ENCODE measurements around the gene HK3. TPM values are rescaled to one million over a fixed set of nuclear protein-coding genes. Genes with fewer than 3 reads are reported as not detected.

Gene HK3
- total and polyA plus RNA-seq, 4 experiments from 2014 or later: 1.5 to 3.1 TPM; not detected in 2

DNA sequence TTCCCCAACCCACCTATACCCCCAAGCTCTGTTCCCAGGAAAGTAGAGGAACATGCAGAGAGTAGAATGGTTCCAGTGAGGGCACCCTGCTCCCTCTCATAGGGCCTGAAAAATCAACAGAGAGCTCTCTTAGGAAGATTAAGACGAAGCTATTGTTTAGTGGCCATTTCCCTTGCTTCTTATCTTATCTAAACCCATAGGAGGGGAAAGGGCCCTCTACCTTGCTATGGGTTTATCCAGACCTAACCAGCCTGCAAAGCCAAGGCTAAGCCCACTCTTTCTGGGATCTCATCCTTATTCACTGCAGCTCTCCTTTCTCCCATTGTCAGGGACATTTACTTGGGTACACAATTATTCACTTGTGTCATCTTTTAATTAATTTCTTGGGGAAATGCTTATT lies 39.3 kb upstream of the HK3 start:
- H3K27me3 ChIP-seq (ENCODE audit: insufficient read depth, low read length): no peaks in the 10 kb centered on the region
- H3K9me3 ChIP-seq (ENCODE audit: control insufficient read depth in 1 of 2, low read length in 2 of 2): no peaks in the 10 kb centered on the region
- H3K4me3 ChIP-seq (ENCODE audit: low read length in 2 of 2): no peak overlapping the region
- H3K27ac ChIP-seq (ENCODE audit: low read depth, low read length): no peak overlapping the region
- no peaks in the 10 kb centered on the region for H3K9me3 Mint-ChIP-seq
- H3K36me3 Mint-ChIP-seq: peaks cover 7 to 53% of the 10 kb centered on the region in 2 donors
- H3K27ac Mint-ChIP-seq: peak overlapping the region in 1 of 7 donors; percentile 38
- CTCF ChIA-PET (ENCODE audit: partially characterized antibody): no interaction called here
- no peak overlapping the region for H3K4me3 Mint-ChIP-seq
- peaks cover 14% of the 10 kb centered on the region for H3K36me3 ChIP-seq (ENCODE audit: insufficient read depth, low read length)
- peaks cover 0 to 9% (median 2%) of the 10 kb centered on the region in 4 donors for H3K4me1 Mint-ChIP-seq
- no peaks in the 10 kb centered on the region for H3K4me1 ChIP-seq (ENCODE audit: insufficient read depth, low read length)
- POLR2A ChIA-PET (ENCODE audit: partially characterized antibody): no interaction called here
- DNase-seq: no peak
- intact Hi-C loops (cut with micrococcal nuclease): no loop called here
- no peaks in the 10 kb centered on the region for H3K27me3 Mint-ChIP-seq

GRCh38 chr5:176935017-176935416 lies 35.9 kb upstream of the HK3 start:
- no peak for DNase-seq
- no peak overlapping the region for H3K4me3 Mint-ChIP-seq
- no peaks in the 10 kb centered on the region for H3K9me3 ChIP-seq (ENCODE audit: control insufficient read depth in 1 of 2, low read length in 2 of 2)
- H3K27ac Mint-ChIP-seq: peak overlapping the region in 1 of 7 donors; percentile 50
- H3K4me3 ChIP-seq (ENCODE audit: low read length in 2 of 2): no peak overlapping the region
- no peak overlapping the region for H3K27ac ChIP-seq (ENCODE audit: low read depth, low read length)
- peaks cover 16 to 57% of the 10 kb centered on the region in 2 donors for H3K36me3 Mint-ChIP-seq
- peaks cover 7 to 17% (median 13%) of the 10 kb centered on the region in 4 donors for H3K4me1 Mint-ChIP-seq
- no peaks in the 10 kb centered on the region for H3K27me3 ChIP-seq (ENCODE audit: insufficient read depth, low read length)
- ChIA-PET POLR2A (ENCODE audit: partially characterized antibody) (no interaction called here), CTCF (ENCODE audit: partially characterized antibody) (interaction anchor here (0.6 kb wide), 1 partner anchor 46 kb away, joined by 3 read pairs; no protein-coding TSS in a partner anchor)
- no peaks in the 10 kb centered on the region for H3K27me3 Mint-ChIP-seq
- H3K4me1 ChIP-seq (ENCODE audit: insufficient read depth, low read length): peaks cover 7% of the 10 kb centered on the region
- intact Hi-C loops (cut with micrococcal nuclease): no loop called here
- no peaks in the 10 kb centered on the region for H3K9me3 Mint-ChIP-seq
- peaks cover 4% of the 10 kb centered on the region for H3K36me3 ChIP-seq (ENCODE audit: insufficient read depth, low read length)

DNA sequence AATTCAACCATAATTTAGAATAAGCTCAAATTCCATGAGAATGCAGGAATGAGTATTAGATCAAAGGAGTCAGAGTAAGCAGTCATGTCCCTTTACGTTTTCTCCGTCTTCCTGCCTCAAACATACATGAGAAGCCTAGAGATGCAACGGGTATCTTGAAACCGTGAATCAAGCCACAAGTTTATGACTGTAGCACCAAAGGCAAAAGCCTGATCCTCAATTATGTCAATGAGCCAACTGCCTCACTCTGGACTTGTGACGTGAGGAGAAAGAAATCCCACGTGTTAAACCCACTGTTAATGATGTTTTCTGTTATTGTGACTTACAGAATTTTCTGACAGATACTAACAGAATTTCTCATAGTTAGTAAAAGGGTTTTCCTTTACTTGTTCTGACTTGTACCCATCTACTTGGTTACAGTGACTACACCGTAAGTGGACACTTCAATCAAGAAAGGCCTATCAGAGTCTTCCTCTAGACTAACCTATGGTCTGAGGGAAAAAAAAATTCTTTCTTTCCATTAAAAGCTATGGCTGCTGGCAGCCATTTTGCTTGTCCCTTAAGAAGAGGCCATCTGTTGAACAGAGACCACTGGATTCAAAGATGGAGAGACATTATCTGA lies 35.3 kb upstream of the HK3 start:
- Mint-ChIP-seq H3K4me1 (peaks cover 10 to 20% (median 18%) of the 10 kb centered on the region in 4 donors), H3K27ac (peak overlapping the region in 1 of 7 donors; percentile 50), H3K36me3 (peaks cover 16 to 52% of the 10 kb centered on the region in 2 donors), H3K4me3 (no peak overlapping the region), H3K27me3 (no peaks in the 10 kb centered on the region), H3K9me3 (no peaks in the 10 kb centered on the region)
- CTCF ChIA-PET (ENCODE audit: partially characterized antibody): interaction anchor here (0.6 kb wide), 1 partner anchor 47 kb away, joined by 3 read pairs; no protein-coding TSS in a partner anchor
- intact Hi-C loops (cut with micrococcal nuclease): no loop called here
- H3K9me3 ChIP-seq (ENCODE audit: control insufficient read depth in 1 of 2, low read length in 2 of 2): no peaks in the 10 kb centered on the region
- H3K27ac ChIP-seq (ENCODE audit: low read depth, low read length): no peak overlapping the region
- no peak overlapping the region for H3K4me3 ChIP-seq (ENCODE audit: low read length in 2 of 2)
- DNase-seq: no peak
- H3K27me3 ChIP-seq (ENCODE audit: insufficient read depth, low read length): no peaks in the 10 kb centered on the region
- H3K4me1 ChIP-seq (ENCODE audit: insufficient read depth, low read length): peaks cover 13% of the 10 kb centered on the region
- POLR2A ChIA-PET (ENCODE audit: partially characterized antibody): no interaction called here
- peaks cover 4% of the 10 kb centered on the region for H3K36me3 ChIP-seq (ENCODE audit: insufficient read depth, low read length)

DNA sequence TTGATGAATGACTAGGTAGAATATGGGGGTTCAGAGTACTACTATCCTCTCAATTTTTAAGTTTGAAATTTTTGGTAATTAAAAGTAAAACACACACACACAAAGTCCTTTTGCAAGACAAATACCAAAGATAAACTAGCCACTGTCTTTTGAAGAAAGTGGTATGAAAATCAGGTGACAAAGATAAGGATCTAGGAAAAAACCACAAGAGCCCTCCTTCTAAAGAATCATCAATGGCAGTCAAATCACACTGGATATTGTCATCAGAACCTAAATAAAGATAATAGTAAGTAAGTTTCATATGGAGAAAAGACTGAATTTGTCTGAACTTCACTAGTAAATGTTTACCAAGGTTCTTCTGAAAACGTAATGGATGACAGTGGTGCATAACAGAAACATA lies 30.5 kb upstream of the HK3 start:
- H3K36me3 Mint-ChIP-seq: peaks cover 16 to 47% of the 10 kb centered on the region in 2 donors

DNA sequence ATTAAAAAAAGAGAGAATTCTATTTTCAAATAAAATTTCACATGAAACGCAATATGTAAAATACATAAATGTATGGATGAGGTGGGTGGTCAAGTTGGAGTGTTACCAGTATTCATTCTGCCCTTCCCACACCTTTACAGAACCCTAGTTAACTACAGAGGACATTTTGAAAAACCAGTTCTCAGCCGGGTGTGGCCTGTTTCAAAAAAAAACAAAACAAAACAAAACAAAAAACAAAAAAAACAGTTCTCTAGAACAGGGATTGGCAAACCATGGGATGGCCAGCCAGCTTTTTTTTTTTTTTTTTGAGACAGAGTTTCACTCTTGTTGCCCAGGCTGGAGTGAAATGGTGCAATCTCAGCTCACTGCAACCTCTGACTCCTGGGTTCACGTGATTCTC lies 28.4 kb upstream of the HK3 start:
- intact Hi-C loops (cut with micrococcal nuclease): no loop called here
- Mint-ChIP-seq H3K4me1 (peaks cover 11 to 21% (median 15%) of the 10 kb centered on the region in 4 donors), H3K4me3 (no peak overlapping the region)

More for the DNA sequence above, 30.5 kb upstream of the HK3 start:
- H3K9me3 ChIP-seq (ENCODE audit: control insufficient read depth in 1 of 2, low read length in 2 of 2): no peaks in the 10 kb centered on the region
- H3K4me3 Mint-ChIP-seq: no peak overlapping the region
- no peak overlapping the region for H3K27ac ChIP-seq (ENCODE audit: low read depth, low read length)
- H3K4me1 ChIP-seq (ENCODE audit: insufficient read depth, low read length): peaks cover 14% of the 10 kb centered on the region
- H3K4me1 Mint-ChIP-seq: peaks cover 9 to 21% (median 15%) of the 10 kb centered on the region in 4 donors
- intact Hi-C loops (cut with micrococcal nuclease): no loop called here
- H3K27me3 Mint-ChIP-seq: no peaks in the 10 kb centered on the region
- H3K9me3 Mint-ChIP-seq: no peaks in the 10 kb centered on the region
- no peak overlapping the region for H3K27ac Mint-ChIP-seq
- H3K27me3 ChIP-seq (ENCODE audit: insufficient read depth, low read length): no peaks in the 10 kb centered on the region
- H3K36me3 ChIP-seq (ENCODE audit: insufficient read depth, low read length): no peaks in the 10 kb centered on the region
- ChIA-PET CTCF (ENCODE audit: partially characterized antibody) (no interaction called here), POLR2A (ENCODE audit: partially characterized antibody) (no interaction called here)
- peak in 2 of 5 donors; percentile 3 to 6 for DNase-seq
- H3K4me3 ChIP-seq (ENCODE audit: low read length in 2 of 2): no peak overlapping the region

DNA sequence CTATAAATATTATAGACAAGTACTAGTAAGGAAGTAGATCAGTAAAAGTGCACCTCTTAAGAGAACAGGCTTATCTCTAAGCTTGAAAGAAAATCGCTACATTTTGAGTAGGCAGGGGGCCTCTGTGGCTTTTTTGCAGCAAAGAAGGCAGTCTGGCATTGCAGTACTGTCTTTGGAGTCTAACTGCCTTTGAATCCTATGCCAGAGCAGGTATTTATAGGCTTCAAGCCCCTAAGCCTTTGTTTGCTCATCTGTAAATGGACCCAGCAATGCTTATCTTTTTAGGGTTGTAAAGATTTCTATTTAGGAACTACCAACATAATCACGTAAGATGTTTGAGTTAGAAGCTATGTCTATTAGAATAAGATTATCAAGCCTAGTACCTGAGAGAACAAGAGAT lies 23.7 kb upstream of the HK3 start:
- POLR2A ChIA-PET (ENCODE audit: partially characterized antibody): no interaction called here
- no peak overlapping the region for H3K4me3 Mint-ChIP-seq

More for the DNA sequence above, 28.4 kb upstream of the HK3 start:
- no peaks in the 10 kb centered on the region for H3K27me3 Mint-ChIP-seq
- H3K36me3 ChIP-seq (ENCODE audit: insufficient read depth, low read length): no peaks in the 10 kb centered on the region
- CTCF ChIA-PET (ENCODE audit: partially characterized antibody): interaction anchor here (0.9 kb wide), 1 partner anchor 13 kb away, joined by 3 read pairs; no protein-coding TSS in a partner anchor
- H3K4me1 ChIP-seq (ENCODE audit: insufficient read depth, low read length): peaks cover 14% of the 10 kb centered on the region
- H3K27ac Mint-ChIP-seq: no peak overlapping the region
- no peak overlapping the region for H3K27ac ChIP-seq (ENCODE audit: low read depth, low read length)
- no peak for DNase-seq
- no peak overlapping the region for H3K4me3 ChIP-seq (ENCODE audit: low read length in 2 of 2)
- H3K36me3 Mint-ChIP-seq: peaks cover 20 to 37% of the 10 kb centered on the region in 2 donors
- H3K27me3 ChIP-seq (ENCODE audit: insufficient read depth, low read length): no peaks in the 10 kb centered on the region
- POLR2A ChIA-PET (ENCODE audit: partially characterized antibody): no interaction called here
- no peaks in the 10 kb centered on the region for H3K9me3 ChIP-seq (ENCODE audit: control insufficient read depth in 1 of 2, low read length in 2 of 2)
- no peaks in the 10 kb centered on the region for H3K9me3 Mint-ChIP-seq

DNA sequence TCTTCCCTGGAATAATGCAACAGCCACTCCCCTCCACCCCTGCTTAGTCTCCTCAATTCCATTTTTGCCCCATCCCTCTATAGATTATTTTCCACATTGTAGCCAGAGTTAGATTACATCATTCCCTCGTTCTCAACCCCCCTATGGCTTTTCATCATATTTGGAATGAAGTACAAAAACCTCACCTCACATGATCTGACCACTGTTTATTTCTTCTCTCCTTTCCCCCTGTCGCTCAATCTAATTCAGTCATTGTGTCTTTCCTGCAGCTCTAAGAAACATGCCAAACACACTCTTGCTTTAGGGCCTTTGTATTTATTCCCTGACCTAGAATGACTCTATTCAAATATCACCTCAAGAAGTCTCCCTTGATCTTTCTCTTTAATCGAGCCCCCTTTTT lies 22.6 kb upstream of the HK3 start:
- Mint-ChIP-seq H3K27me3 (no peaks in the 10 kb centered on the region), H3K36me3 (peaks cover 22 to 40% of the 10 kb centered on the region in 2 donors), H3K4me1 (peaks cover 6 to 14% (median 9%) of the 10 kb centered on the region in 4 donors), H3K9me3 (no peaks in the 10 kb centered on the region), H3K27ac (peak overlapping the region in 2 of 7 donors; percentile 20 to 43), H3K4me3 (no peak overlapping the region)
- POLR2A ChIA-PET (ENCODE audit: partially characterized antibody): no interaction called here
- H3K27ac ChIP-seq (ENCODE audit: low read depth, low read length): no peak overlapping the region
- no peaks in the 10 kb centered on the region for H3K27me3 ChIP-seq (ENCODE audit: insufficient read depth, low read length)
- DNase-seq: no peak
- intact Hi-C loops (cut with micrococcal nuclease): no loop called here
- H3K4me1 ChIP-seq (ENCODE audit: insufficient read depth, low read length): no peaks in the 10 kb centered on the region
- peaks cover 6% of the 10 kb centered on the region for H3K36me3 ChIP-seq (ENCODE audit: insufficient read depth, low read length)
- CTCF ChIA-PET (ENCODE audit: partially characterized antibody): no interaction called here
- H3K4me3 ChIP-seq (ENCODE audit: low read length in 2 of 2): no peak overlapping the region
- no peaks in the 10 kb centered on the region for H3K9me3 ChIP-seq (ENCODE audit: control insufficient read depth in 1 of 2, low read length in 2 of 2)

More for the DNA sequence above, 23.7 kb upstream of the HK3 start:
- intact Hi-C loops (cut with micrococcal nuclease): no loop called here
- no peaks in the 10 kb centered on the region for H3K27me3 ChIP-seq (ENCODE audit: insufficient read depth, low read length)
- Mint-ChIP-seq H3K4me1 (peaks cover 6 to 14% (median 9%) of the 10 kb centered on the region in 4 donors), H3K27me3 (no peaks in the 10 kb centered on the region), H3K9me3 (no peaks in the 10 kb centered on the region), H3K27ac (no peak overlapping the region), H3K36me3 (peaks cover 22 to 42% of the 10 kb centered on the region in 2 donors)
- H3K4me1 ChIP-seq (ENCODE audit: insufficient read depth, low read length): no peaks in the 10 kb centered on the region
- H3K27ac ChIP-seq (ENCODE audit: low read depth, low read length): no peak overlapping the region
- CTCF ChIA-PET (ENCODE audit: partially characterized antibody): interaction anchor here (0.6 kb wide), 1 partner anchor 48 kb away, joined by 3 read pairs; no protein-coding TSS in a partner anchor
- no peak overlapping the region for H3K4me3 ChIP-seq (ENCODE audit: low read length in 2 of 2)
- no peaks in the 10 kb centered on the region for H3K9me3 ChIP-seq (ENCODE audit: control insufficient read depth in 1 of 2, low read length in 2 of 2)
- peaks cover 6% of the 10 kb centered on the region for H3K36me3 ChIP-seq (ENCODE audit: insufficient read depth, low read length)
- no peak for DNase-seq

All from CD4-positive, alpha-beta memory T cell (primary cell).